GM19240 (cell line): ENCODE measurements around the gene SCUBE1.

Source experiments
- DNase-seq: peaks from one replicate; pipeline ENCODE4 v3.0.0; 2011; ENCODE audit warnings: low spot score; ENCODE audit not compliant: insufficient read length

The SCUBE1 gene

GRCh38 chr22:43303166-43303565 lies 40.0 kb downstream of the SCUBE1 start:
- no peak for DNase-seq

GRCh38 chr22:43302531-43303041 lies 40.6 kb downstream of the SCUBE1 start:
- no peak for DNase-seq

- DNase-seq: no peak
Measured at GRCh38 chr22:43301866-43302265, 41.3 kb downstream of the SCUBE1 start.

- DNase-seq: no peak
Measured at GRCh38 chr22:43300891-43301676, 42.1 kb downstream of the SCUBE1 start.

- DNase-seq: no peak
Measured at GRCh38 chr22:43299736-43300135, 43.4 kb downstream of the SCUBE1 start.

GRCh38 chr22:43298062-43298801 lies 44.9 kb downstream of the SCUBE1 start:
- no peak for DNase-seq

GRCh38 chr22:43297270-43298061 lies 45.7 kb downstream of the SCUBE1 start:
- DNase-seq: no peak

GRCh38 chr22:43296276-43296902 lies 46.8 kb downstream of the SCUBE1 start:
- no peak for DNase-seq

GRCh38 chr22:43295660-43296059 lies 47.5 kb downstream of the SCUBE1 start:
- no peak for DNase-seq

- no peak for DNase-seq
Measured at GRCh38 chr22:43295173-43295572, 48.0 kb downstream of the SCUBE1 start.

GRCh38 chr22:43293655-43294392 lies 49.3 kb downstream of the SCUBE1 start:
- no peak for DNase-seq

- DNase-seq: no peak
Measured at GRCh38 chr22:43293259-43293654, 49.9 kb downstream of the SCUBE1 start.

GRCh38 chr22:43292630-43293018 lies 50.5 kb downstream of the SCUBE1 start:
- DNase-seq: no peak

- no peak for DNase-seq
Measured at GRCh38 chr22:43291381-43291780, 51.8 kb downstream of the SCUBE1 start.

GRCh38 chr22:43289976-43290721 lies 53.0 kb downstream of the SCUBE1 start:
- no peak for DNase-seq

- DNase-seq: no peak
Measured at GRCh38 chr22:43289531-43289963, 53.6 kb downstream of the SCUBE1 start.

GRCh38 chr22:43288807-43289420 lies 54.3 kb downstream of the SCUBE1 start:
- DNase-seq: no peak

- DNase-seq: no peak
Measured at GRCh38 chr22:43288378-43288777, 54.8 kb downstream of the SCUBE1 start.

GRCh38 chr22:43287441-43287840 lies 55.7 kb downstream of the SCUBE1 start:
- DNase-seq: no peak
